VCaP (cell line): ENCODE data around the gene SLC35B2.

ENCODE experiments used
- H3K27ac ChIP-seq: fragments of 450-650 bp; 2 replicates; pipeline ENCODE4 v1.5.1; 2017
- CTCF ChIP-seq: fragments of 450-650 bp; conservative IDR thresholded peaks from 2 replicates; pipeline ENCODE4 v1.5.1; 2017; ENCODE audit warnings: mild to moderate bottlenecking, moderate library complexity

The SLC35B2 gene

GRCh38 chr6:44294832-44295791, 37.8 kb upstream of the SLC35B2 start:
- H3K27ac ChIP-seq = no peak overlapping the region
- TF ChIP-seq CTCF = no peak

- TF ChIP-seq CTCF = no peak
- H3K27ac ChIP-seq = no peak overlapping the region
These were observed 35.5 kb upstream of the SLC35B2 start for GRCh38 chr6:44292661-44293365.

DNA sequence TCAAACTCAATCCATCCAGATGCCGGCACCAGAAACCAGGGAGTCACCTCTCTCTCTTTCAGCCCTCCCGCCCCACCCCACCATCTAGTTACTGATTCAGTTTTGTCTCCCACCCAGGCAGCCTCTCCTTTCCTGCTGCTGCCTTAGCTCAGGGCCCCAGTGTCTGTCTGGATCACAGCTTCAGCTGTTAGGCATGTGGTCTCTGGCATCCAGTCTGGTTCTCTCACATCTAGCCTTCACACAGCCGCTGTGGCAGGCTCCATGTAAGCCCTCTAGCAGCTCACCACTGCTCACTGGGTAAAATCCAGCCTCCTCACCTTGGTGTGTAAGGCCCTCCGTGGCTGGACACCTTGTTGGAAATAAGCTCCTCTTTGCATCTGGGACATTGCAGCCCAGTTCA, 34.5 kb upstream of the SLC35B2 start:
- no peak overlapping the region for H3K27ac ChIP-seq
- TF ChIP-seq CTCF = no peak

- no peak for TF ChIP-seq CTCF
- H3K27ac ChIP-seq = no peak overlapping the region
These were observed 32.5 kb upstream of the SLC35B2 start for GRCh38 chr6:44289726-44290260.

GRCh38 chr6:44286747-44287146, 29.4 kb upstream of the SLC35B2 start:
- no peak overlapping the region for H3K27ac ChIP-seq
- TF ChIP-seq CTCF = no peak

GRCh38 chr6:44286285-44286565, 28.9 kb upstream of the SLC35B2 start:
- TF ChIP-seq CTCF = no peak
- H3K27ac ChIP-seq = no peak overlapping the region

- TF ChIP-seq CTCF = no peak
- H3K27ac ChIP-seq = no peak overlapping the region
These were observed 28.4 kb upstream of the SLC35B2 start for GRCh38 chr6:44285552-44286284.
